Esophagus squamous epithelium (tissue), 5 donors: Measurements from ENCODE around the gene UNC93A. TPM values are rescaled to one million over a fixed set of nuclear protein-coding genes. Genes with fewer than 3 reads are reported as not detected.
A peak's percentile ranks its signal among the peaks of the same experiment; 100 is the strongest.
"Not testable (repeated sequence)": the region's sequence is repeated elsewhere in the genome, so short reads cannot be mapped to it uniquely, and the experiment has no call there.

ENCODE experiments used
- DNase-seq: peaks from one replicate; lab custom pipeline; 2025; lab: John Stamatoyannopoulos, UW
- H3K27ac ChIP-seq, 4 donors: fragments of 200-600 bp; sonication (generic); one replicate each; pipeline ENCODE4 v1.5.1; 2016 to 2019; ENCODE audit warnings: mild to moderate bottlenecking in 1 of 4
- H3K27me3 ChIP-seq, 4 donors: fragments of 200-600 bp; sonication (generic); 1 replicate in 3 of 4; 2 replicates in 1 of 4; pipeline versions ENCODE4 v1.5.1 to v1.6.0; 2017 to 2021; ENCODE audit warnings: antibody characterized with exemption in 1 of 4
- H3K36me3 ChIP-seq, 3 donors: fragments of 200-600 bp; sonication (generic); one replicate each; pipeline ENCODE4 v1.5.1; 2016 to 2019
- H3K4me1 ChIP-seq, 3 donors: fragments of 200-600 bp; sonication (generic); one replicate each; pipeline ENCODE4 v1.5.1; 2017 to 2019
- H3K4me3 ChIP-seq, 4 donors: fragments of 200-600 bp; sonication (generic); 1 replicate in 3 of 4; 2 replicates in 1 of 4; pipeline ENCODE4 v1.5.1; 2016 to 2019; ENCODE audit warnings: mild to moderate bottlenecking in 2 of 4, moderate library complexity in 1 of 4
- H3K9me3 ChIP-seq, 3 donors: fragments of 200-600 bp; sonication (generic); one replicate each; pipeline ENCODE4 v1.5.1; 2016 to 2019
- POLR2A ChIP-seq, 4 donors: fragments of 450-650 bp; IDR thresholded peaks; one replicate each; pipeline ENCODE4 v1.6.1; 2017; ENCODE audit warnings: antibody characterized with exemption in 4 of 4, mild to moderate bottlenecking in 4 of 4, moderate library complexity in 3 of 4
- WGBS, 2 donors: methylation state at CpG; one replicate each; pipeline ENCODE4 v1.1.5; 2018; 5-methylcytosine and 5-hydroxymethylcytosine counted together
- intact Hi-C: fragments of 100-400 bp; cut with DNase I; formaldehyde crosslinking; loops from one replicate; pipeline ENCODE4 v1.15.0; 2022
- total RNA-seq, 4 donors: library from RNA; depleted of rRNA; stranded (reverse); fragments of >200 nt; gene quantifications; one replicate each; pipeline ENCODE4 v1.1.0, GENCODE V29; 2016
- TF ChIP-seq, protein P1 (sequence below), 6 experiments: fragments of 450-650 bp in 4 of 6; fragments of 200-600 bp in 2 of 6; sonication (generic) in 2 of 6; IDR thresholded peaks; one replicate each; pipeline ENCODE4 v1.5.1; 2016 to 2019; ENCODE audit warnings: antibody characterized with exemption in 6 of 6, mild to moderate bottlenecking in 4 of 6, moderate library complexity in 4 of 6
- donor health status: DM: yes; HTN: yes; CAD: no.

Gene UNC93A
- total RNA-seq, 4 donors from 2014 or later: 0.76 to 5.2 (median 0.93) TPM

DNA sequence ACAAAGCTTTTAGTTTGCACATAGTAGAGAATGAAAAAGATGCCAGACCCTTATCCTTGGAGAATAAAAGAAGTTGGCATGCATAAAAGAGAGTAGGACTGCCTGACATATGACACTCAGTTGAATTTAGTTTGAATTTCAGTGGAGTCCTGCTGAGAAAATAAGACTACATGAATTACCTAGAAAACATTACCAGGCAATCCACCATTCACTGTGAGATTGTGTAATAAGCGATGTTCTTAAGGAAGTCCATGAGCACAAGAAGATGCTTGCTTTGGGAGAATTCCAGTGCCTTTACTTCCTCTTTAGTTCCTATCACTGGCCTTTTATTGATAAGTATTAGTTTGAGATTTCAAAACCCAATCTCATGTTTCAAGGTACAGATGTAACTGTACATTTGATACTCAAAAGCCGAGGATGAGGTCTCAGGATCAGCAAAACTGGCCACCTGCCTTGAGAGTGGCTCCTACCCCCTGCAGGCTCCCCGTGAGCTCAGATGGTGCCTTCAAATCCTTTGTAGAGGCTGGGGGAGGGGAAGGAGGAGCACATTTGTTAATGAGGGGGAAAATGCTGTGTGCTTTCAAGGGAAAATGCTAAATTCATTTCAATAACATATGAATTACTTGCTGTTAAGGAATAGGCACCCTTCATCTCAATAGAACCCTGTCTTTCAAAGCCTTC lies 11.2 kb upstream of the UNC93A start:
- intact Hi-C loops: no loop called here
- WGBS, 2 donors: 60 to 73% methylated on average over 3 of the region's 3 CpGs

DNA sequence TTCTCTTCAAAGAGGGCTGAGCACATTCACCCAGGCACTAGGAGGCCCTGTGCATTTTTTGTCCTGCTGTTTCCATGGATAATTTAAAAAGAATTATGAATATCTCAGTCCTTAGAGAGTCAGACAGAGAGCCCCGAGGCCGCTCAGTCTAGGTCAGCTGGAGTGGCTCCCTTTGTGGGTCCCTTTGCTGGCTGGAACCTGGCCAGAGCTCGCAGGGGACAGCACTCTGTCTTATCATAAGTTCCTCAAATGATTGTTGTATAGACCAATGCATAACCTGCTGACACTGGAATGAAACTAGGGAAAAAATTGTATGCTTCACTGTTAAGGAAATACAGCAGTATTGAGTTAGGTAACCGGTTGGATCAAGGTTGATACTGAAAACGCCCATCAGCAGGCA lies 10.6 kb upstream of the UNC93A start:
- H3K4me1 ChIP-seq, H3K9me3 ChIP-seq, DNase-seq, intact Hi-C loops, H3K4me3 ChIP-seq, H3K36me3 ChIP-seq: not testable (repeated sequence)
- 58 to 93% methylated on average over 4 to 5 of the region's 5 CpGs for WGBS, 2 donors
- H3K27ac ChIP-seq: peak overlapping the region in 1 of 4 donors; percentile 38
- H3K27me3 ChIP-seq: peaks cover 0 to 14% (median 0%) of the 10 kb centered on the region in 4 donors

More for the DNA sequence above, 11.2 kb upstream of the UNC93A start:
- no peak overlapping the region for H3K4me3 ChIP-seq
- DNase-seq: no peak
- peaks cover 0 to 9% (median 0%) of the 10 kb centered on the region in 3 donors for H3K4me1 ChIP-seq
- H3K27me3 ChIP-seq: peaks cover 0 to 14% (median 0%) of the 10 kb centered on the region in 4 donors
- H3K9me3 ChIP-seq: no peaks in the 10 kb centered on the region
- H3K36me3 ChIP-seq: no peaks in the 10 kb centered on the region
- no peak for TF ChIP-seq POLR2A (IDR thresholded peaks at IDR 0.05)
- H3K27ac ChIP-seq: no peak overlapping the region

DNA sequence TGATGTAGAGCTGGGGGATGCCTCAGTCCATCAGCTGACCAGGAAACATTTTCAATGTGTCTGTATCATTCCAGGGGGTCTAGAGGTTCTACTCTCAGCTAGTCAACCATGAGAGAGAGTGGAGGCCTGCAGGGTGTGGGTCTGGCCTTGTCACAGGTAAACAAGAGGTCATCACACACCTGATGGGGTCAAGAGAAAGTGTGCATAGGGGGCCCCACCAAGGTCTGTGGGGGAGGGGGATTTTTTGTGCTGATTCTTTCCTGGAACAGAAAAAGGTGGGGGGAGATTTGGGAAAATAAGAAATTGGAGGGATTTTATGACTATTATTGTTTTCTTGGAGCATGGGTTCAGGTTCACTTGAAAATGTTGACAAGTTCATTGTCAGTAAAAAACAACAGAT lies 8.9 kb upstream of the UNC93A start:
- intact Hi-C loops: no loop called here

GRCh38 chr6:167284565-167284964 lies 6.5 kb upstream of the UNC93A start:
- H3K27me3 ChIP-seq, H3K4me3 ChIP-seq, H3K27ac ChIP-seq, H3K36me3 ChIP-seq, H3K9me3 ChIP-seq, H3K4me1 ChIP-seq, DNase-seq, intact Hi-C loops: not testable (repeated sequence)
- WGBS, 2 donors: 89% methylated on average over 9 of the region's 13 CpGs; no CpG with 5 or more reads in 1 of the 2 donors

More for the DNA sequence above, 8.9 kb upstream of the UNC93A start:
- no peaks in the 10 kb centered on the region for H3K9me3 ChIP-seq
- no peaks in the 10 kb centered on the region for H3K36me3 ChIP-seq
- H3K4me1 ChIP-seq: no peaks in the 10 kb centered on the region
- H3K27me3 ChIP-seq: peaks cover 0 to 11% (median 0%) of the 10 kb centered on the region in 4 donors
- no peak overlapping the region for H3K4me3 ChIP-seq
- TF ChIP-seq, protein P1, sequence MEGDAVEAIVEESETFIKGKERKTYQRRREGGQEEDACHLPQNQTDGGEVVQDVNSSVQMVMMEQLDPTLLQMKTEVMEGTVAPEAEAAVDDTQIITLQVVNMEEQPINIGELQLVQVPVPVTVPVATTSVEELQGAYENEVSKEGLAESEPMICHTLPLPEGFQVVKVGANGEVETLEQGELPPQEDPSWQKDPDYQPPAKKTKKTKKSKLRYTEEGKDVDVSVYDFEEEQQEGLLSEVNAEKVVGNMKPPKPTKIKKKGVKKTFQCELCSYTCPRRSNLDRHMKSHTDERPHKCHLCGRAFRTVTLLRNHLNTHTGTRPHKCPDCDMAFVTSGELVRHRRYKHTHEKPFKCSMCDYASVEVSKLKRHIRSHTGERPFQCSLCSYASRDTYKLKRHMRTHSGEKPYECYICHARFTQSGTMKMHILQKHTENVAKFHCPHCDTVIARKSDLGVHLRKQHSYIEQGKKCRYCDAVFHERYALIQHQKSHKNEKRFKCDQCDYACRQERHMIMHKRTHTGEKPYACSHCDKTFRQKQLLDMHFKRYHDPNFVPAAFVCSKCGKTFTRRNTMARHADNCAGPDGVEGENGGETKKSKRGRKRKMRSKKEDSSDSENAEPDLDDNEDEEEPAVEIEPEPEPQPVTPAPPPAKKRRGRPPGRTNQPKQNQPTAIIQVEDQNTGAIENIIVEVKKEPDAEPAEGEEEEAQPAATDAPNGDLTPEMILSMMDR (IDR thresholded peaks at IDR 0.05): no peak
- no peak for TF ChIP-seq POLR2A (IDR thresholded peaks at IDR 0.05)
- H3K27ac ChIP-seq: no peak overlapping the region
- no peak for DNase-seq

GRCh38 chr6:167285077-167285770 lies 5.9 kb upstream of the UNC93A start:
- Histone ChIP-seq H3K4me3 (no peak overlapping the region), H3K27ac (no peak overlapping the region), H3K27me3 (no peaks in the 10 kb centered on the region), H3K4me1 (no peaks in the 10 kb centered on the region), H3K9me3 (no peaks in the 10 kb centered on the region), H3K36me3 (no peaks in the 10 kb centered on the region)
- WGBS, 2 donors: 78 to 85% methylated on average over 7 of the region's 15 CpGs
- intact Hi-C loops: no loop called here
- no peak for TF ChIP-seq POLR2A (IDR thresholded peaks at IDR 0.05)
- TF ChIP-seq, protein P1 (IDR thresholded peaks at IDR 0.05): no peak
- DNase-seq: no peak

GRCh38 chr6:167287513-167288048 lies 3.5 kb upstream of the UNC93A start:
- intact Hi-C loops: no loop called here
- Histone ChIP-seq H3K36me3 (no peaks in the 10 kb centered on the region), H3K27ac (no peak overlapping the region), H3K4me3 (no peak overlapping the region), H3K9me3 (no peaks in the 10 kb centered on the region), H3K27me3 (no peaks in the 10 kb centered on the region), H3K4me1 (no peaks in the 10 kb centered on the region)
- no peak for TF ChIP-seq POLR2A (IDR thresholded peaks at IDR 0.05)
- TF ChIP-seq, protein P1 (IDR thresholded peaks at IDR 0.05): no peak
- 79 to 83% methylated on average over 6 to 12 of the region's 13 CpGs for WGBS, 2 donors
- DNase-seq: no peak
